HG03457 (cell line): ENCODE data around the gene MATN1.

Experiments
- ATAC-seq: cut with Tn5 transposase; IDR thresholded peaks from one replicate; pipeline ENCODE4 v1.9.1; 2021; ENCODE audit warnings: moderate number of reproducible peaks; ENCODE audit not compliant: unreplicated experiment

The MATN1 gene

DNA sequence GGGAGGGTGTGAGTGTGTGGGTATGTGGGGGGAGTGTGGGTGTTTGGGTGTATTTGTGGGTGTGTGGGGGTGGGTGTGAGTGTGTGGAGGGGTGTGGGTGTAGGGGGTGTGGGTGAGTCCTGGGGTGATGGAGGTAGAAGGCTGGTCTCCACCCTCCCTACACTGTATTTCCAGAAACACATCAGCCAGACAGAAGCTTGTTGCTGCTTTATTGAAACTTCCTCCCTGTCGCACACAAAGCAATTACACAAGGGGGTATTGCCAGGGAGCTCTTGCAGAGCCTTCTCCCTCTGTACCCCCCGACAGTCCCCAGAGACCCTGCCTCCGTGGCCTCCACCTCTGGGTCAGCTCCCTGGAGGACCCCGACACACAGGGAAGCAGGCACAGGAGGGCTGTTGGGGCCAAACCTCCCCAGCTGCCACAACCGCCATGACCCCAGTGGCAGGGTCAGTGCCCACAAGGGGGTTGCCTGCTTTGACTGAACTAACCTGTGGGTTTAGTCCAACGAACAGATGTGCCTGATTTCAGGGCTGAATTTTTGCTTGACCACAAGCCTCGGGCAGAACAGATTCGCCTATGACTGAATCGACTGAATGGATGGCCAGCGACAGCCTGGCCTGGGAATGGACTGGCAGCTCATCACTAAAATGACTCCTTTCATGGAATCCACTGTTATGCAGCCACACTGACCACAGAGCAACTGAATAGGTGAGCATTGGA is 9.1 kb upstream of the MATN1 start:
- no peak for ATAC-seq

- ATAC-seq: no peak
Observed at GRCh38 chr1:30731806-30732276, 8.5 kb upstream of the MATN1 start.

DNA sequence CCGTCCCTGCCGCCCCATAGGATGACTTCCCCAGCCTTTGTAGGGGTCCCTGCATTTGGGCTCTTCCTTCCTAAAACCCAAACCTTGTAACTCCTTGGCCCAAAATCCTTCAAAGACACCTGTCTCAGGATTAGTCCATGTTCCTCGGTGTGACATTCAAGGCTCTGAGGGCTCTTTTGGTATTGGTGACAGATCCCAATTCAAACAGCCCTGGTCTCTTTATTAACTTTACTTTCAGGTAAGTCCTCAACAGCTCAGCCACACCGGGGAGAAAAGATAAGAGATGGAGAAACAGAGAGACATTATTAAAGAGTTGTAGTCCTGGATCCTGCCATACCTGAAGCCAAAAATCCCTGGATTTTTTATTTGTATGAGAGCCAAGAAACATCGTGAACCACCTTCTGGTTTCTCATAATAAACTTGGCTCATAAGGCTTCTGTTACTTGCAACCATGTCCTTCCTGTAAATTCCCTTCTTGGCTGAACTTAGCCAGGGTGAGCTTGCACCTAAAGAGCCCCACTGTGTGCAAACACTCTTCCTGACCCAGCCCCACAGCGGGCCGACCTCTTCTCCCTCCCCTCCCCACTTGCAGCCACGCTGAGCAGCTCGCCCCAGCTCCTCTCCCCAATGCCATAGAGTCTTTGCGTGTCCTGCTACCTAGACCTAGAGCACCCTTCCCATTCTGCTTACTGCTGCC is 7.9 kb upstream of the MATN1 start:
- ATAC-seq: no peak

- ATAC-seq: no peak
Observed at GRCh38 chr1:30730346-30731108, 7.1 kb upstream of the MATN1 start.

DNA sequence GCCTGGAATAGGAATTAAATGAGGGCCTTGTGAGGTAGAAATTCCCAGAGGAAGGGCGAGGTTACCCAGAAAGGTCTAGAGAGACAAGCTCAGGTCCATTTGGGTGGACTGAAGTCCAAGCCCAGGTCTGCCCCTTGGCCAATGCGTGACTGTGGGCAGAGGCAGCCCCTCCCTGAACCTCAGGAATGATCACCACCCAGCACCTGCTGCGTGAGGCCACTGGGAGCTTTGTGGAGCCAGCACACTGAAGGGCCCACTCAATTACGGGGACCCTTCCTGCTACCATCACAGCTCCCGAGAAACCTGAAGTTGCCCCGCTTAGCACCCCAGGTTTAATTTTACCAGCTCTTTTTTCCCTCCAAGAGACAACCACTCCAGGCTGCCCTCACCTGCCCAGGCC is 6.5 kb upstream of the MATN1 start:
- ATAC-seq: no peak

DNA sequence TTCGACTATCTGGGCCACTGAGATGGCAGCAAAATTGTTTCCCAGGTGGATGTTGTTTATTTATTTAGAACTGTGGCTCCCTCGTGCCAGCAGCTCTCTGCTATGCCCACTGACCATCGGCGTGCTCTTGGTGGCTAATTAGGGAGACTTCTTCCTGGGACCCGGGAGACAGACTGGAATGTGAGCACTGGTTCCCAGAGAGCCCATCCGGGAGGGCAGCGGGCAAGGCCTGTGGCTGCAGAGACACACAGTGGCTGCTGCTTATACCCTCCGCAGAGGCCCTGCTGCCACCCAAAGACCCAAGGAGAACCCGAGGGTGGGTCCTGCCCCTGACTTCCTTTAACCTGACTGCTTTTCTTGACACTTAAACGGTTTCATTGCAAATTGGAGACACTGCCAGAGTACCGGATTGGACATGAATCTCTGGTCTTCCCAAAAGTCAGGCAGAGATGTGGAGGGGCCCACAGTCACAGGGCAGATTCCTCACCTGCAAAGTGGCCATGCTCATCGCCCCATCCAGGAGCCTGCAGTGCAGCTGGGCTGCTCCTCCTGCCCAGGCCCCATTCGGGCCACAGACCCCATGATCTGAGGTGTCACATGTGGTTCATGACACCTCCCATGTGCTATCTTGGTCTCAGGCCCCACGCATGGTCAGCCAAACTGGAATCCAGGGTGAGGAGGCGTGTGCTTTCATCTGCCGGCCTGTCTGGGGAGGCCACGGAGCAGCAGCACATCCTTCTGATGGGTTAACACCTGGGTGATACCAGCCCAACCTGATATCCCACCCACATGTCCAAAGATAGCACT is 5.7 kb upstream of the MATN1 start:
- no peak for ATAC-seq

GRCh38 chr1:30728340-30728739 is 5.0 kb upstream of the MATN1 start:
- ATAC-seq: no peak

DNA sequence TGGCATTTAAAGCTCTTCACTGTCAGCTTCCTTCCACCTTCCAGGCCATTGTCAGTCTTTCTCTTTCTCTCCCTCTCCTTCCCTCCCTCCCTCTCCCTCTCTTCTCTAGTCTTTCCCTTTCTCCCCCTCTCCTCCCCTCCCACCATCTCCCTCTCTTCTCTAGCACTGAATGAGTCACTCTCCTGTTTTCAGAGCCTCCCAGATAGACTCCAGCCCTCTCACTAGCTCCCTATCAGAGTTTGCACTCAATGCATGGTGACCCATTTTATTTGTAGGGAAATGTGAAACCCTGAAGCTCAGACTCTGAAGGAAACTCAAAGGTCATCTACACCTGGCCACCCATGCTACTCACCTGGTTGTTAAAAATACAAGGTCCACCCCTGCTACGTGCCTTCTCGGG is 4.4 kb upstream of the MATN1 start:
- ATAC-seq: no peak

GRCh38 chr1:30726773-30727684 is 3.6 kb upstream of the MATN1 start:
- ATAC-seq: no peak

GRCh38 chr1:30726236-30726635 is 2.9 kb upstream of the MATN1 start:
- no peak for ATAC-seq

- ATAC-seq: no peak
Observed at GRCh38 chr1:30725450-30726095, 2.2 kb upstream of the MATN1 start.

- ATAC-seq: no peak
Observed at GRCh38 chr1:30724655-30725421, 1.5 kb upstream of the MATN1 start.

GRCh38 chr1:30724175-30724574 is 790 bp upstream of the MATN1 start:
- ATAC-seq: no peak

DNA sequence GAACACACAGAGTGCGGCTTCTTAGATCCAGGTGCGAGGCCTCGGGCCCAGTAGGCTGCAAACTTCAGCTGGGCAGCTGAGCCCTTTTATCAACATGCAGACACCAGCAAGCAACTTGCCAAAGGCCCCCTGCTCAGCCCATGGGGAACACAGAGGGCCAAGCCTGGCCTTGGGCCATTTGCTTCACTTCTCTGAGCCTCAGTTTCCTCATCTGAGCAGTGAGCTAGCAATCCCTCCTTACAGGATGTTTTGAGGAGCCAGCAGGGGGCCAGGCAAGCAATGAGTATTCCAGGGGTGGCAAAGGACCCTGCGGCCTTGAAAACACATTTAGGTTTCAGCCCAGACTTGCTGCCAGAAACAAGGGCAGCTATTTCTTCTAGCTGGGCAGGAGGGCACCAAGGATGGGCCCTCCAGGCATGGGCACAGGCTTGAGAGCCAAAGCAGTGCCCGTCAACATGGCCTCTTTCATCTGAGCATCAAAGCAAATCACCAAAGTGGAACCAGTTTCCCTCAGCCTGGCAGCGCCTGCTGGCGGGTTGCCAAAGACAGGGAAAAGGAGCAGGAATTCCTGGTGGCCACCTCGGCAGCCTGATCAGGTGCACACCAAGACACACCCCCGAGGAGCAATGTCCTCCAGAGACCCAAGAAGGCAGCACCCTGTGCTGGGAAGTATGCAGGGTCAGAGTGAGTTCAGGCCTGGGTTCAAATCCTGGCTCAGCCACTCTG is 1.4 kb downstream of the MATN1 start:
- ATAC-seq: no peak

DNA sequence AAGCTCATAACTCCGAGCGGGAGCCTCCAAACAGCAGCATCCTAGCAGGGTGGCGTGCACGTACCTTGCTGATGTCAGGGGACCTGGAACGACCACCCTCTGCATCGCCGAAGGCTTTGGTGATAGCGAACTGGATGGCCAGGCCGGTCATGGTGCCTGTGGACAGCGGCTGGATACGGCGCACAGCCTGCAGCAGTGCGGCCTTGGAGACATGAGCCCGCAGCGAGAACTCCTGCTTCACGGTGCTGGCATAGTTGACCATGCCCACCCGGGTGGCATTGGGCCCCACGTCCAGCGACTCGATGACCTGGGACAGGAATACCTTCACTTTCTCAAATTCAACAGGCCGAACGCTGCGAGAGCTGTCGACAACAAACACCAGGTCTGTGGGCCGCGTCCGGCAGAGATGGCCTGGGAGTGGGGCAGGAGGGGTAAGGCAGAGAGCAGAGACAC is 2.0 kb downstream of the MATN1 start:
- ATAC-seq: no peak

DNA sequence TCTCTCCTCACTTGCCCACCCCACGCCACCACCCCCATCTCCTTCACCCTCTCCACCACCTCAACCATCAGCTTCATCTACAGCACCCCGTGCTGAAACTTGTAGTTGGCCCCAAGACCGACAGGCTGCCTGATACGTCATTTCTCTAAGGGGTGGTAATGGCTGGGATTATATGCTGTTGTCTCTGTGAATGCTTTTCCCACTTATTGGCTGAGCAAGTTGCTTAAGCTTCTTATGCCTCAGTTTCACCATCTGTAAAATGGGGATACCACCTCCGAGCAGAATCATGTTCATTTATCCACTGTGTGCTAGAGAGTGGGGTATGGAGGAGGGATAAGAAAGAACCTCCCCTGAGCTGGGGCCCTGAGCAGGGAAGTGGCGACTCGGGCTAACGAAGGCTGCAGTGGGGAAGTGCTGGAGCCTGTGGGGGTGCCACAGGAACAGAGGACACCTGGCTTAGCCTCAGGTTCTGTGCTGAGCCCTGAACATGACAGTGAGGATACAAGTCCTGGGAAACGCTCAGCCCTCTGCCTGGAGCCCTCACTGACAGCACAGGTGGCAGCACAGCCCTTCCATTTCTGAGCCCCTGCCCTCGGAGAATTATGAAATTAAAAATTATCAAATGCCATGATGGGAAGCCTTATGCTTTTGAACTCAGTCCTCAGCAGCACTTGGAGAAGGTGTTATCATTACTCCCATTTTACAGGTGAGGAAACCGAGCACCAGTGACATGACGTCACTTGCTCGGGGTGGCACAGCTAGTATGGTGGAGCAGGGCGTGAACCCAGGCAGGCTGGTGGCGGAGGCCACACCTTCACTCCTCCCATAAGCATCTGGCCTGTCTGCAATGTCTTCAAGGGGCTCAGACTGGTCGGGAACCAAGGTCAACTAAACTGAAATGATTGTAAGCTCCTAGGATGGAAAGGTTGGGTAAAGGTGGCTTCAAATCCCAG is 2.8 kb downstream of the MATN1 start:
- ATAC-seq: no peak
